ENCODE measurements around the gene NFIC.

DNA sequence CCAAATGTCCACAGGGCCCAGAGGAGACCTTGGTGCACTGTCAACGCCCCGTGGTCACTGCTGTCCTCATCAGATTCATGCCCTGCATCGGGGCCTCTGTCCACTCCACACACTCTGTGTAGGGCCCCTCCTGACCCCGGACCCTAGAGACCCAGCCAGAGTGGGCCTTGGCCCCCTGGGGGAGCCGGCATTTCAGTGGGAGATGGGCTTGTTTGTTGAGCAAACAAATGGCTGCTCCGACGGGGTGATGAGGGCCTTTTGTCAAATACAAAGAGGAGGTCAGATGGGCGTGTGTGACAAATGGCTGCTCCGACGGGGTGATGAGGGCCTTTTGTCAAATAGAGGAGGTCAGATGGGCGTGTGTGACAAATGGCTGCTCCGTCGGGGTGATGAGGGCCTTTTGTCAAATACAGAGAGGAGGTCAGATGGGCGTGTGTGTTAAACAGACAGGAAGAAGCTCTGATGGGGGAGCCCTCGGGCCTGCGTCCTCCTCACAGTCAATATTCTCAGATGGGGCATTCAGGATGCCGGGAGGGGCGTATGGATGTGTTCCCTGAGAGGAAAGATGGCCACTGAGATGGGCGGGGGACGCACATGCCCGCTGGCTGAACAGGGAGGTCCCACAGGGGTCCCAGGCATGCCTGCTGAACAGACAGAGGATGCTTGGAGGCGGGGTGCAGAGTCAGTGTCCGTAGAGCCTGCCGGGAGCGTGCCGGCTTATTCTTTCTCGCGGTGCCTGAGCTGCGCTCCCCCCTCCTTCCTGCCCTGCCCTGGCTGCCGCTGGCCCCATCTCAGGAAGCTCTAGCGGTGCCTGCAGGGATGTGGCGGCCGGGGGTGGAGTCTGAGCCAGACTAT, 77.7 kb downstream of the NFIC start:
- TF ChIP-seq GATA2 (IDR thresholded peaks at IDR 0.05; ENCODE audit: low read depth, low read length) (no peak), GATA3 (IDR thresholded peaks at IDR 0.05; ENCODE audit: low read depth, low read length) (no peak)

Data from SH-SY5Y (cell line).